A673 (cell line): ENCODE results near the gene CAPN10.

Source experiments
- EZH2 ChIP-seq: fragments of 200-600 bp; sonication (generic); IDR thresholded peaks from 2 replicates; pipeline ENCODE4 v1.6.1; 2017; ENCODE audit warnings: borderline replicate concordance, low read depth, mild to moderate bottlenecking, mixed read lengths, antibody characterized with exemption, low read length; ENCODE audit not compliant: poor library complexity, severe bottlenecking
- TF ChIP-seq, protein P1 (sequence below): fragments of 300-800, 200-600 bp; sonication (generic); conservative IDR thresholded peaks from 2 replicates; pipeline ENCODE4 v1.5.1; 2017; ENCODE audit warnings: low read depth, mild to moderate bottlenecking, antibody characterized with exemption, low read length, moderate library complexity, mixed read lengths

DNA sequence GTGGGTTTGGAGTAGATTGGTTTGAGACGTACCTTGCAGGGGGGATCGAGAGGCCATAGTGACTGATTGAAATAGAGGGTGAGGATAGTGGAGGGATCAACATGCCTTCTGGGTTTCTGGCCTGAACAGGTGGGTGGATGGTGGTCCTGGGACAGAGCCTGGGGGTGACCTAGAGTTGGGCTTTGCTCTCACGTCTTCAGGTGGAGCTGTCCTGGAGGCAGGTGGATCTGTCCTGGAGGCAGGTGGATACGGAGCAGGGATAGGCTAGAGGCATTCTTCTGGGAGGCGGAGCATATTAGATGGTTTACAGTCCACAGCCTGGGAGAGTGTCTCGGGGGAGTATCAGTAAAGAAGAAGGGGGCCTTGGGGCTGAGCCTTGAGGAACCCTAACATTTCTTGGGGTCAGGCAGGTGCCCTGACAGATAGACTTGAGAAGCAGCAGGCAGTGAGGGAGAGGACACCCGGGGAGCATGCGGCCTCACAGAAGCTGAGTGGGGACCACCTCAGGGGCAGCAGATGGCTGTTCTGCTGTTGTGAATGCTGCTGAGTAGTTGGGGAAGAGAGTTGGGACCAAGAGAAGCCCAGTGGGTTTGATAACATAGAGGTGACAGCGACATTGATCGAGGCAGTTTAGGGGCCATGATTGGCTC lies 1.6 kb downstream of the CAPN10 start:
- TF ChIP-seq, protein P1, sequence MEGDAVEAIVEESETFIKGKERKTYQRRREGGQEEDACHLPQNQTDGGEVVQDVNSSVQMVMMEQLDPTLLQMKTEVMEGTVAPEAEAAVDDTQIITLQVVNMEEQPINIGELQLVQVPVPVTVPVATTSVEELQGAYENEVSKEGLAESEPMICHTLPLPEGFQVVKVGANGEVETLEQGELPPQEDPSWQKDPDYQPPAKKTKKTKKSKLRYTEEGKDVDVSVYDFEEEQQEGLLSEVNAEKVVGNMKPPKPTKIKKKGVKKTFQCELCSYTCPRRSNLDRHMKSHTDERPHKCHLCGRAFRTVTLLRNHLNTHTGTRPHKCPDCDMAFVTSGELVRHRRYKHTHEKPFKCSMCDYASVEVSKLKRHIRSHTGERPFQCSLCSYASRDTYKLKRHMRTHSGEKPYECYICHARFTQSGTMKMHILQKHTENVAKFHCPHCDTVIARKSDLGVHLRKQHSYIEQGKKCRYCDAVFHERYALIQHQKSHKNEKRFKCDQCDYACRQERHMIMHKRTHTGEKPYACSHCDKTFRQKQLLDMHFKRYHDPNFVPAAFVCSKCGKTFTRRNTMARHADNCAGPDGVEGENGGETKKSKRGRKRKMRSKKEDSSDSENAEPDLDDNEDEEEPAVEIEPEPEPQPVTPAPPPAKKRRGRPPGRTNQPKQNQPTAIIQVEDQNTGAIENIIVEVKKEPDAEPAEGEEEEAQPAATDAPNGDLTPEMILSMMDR = no peak
- no peak for TF ChIP-seq EZH2
